Endometrium (tissue), 2 donors: Measurements from ENCODE around the gene DRC7.

Source experiments
- FAIRE-seq: peaks from 2 replicates; lab custom pipeline; 2012; peaks lifted over from hg19 to GRCh38; lab: Jason Lieb, UNC
- donor health status: control.
- donor health status: control.

The DRC7 gene, protein sequence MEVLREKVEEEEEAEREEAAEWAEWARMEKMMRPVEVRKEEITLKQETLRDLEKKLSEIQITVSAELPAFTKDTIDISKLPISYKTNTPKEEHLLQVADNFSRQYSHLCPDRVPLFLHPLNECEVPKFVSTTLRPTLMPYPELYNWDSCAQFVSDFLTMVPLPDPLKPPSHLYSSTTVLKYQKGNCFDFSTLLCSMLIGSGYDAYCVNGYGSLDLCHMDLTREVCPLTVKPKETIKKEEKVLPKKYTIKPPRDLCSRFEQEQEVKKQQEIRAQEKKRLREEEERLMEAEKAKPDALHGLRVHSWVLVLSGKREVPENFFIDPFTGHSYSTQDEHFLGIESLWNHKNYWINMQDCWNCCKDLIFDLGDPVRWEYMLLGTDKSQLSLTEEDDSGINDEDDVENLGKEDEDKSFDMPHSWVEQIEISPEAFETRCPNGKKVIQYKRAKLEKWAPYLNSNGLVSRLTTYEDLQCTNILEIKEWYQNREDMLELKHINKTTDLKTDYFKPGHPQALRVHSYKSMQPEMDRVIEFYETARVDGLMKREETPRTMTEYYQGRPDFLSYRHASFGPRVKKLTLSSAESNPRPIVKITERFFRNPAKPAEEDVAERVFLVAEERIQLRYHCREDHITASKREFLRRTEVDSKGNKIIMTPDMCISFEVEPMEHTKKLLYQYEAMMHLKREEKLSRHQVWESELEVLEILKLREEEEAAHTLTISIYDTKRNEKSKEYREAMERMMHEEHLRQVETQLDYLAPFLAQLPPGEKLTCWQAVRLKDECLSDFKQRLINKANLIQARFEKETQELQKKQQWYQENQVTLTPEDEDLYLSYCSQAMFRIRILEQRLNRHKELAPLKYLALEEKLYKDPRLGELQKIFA

DNA sequence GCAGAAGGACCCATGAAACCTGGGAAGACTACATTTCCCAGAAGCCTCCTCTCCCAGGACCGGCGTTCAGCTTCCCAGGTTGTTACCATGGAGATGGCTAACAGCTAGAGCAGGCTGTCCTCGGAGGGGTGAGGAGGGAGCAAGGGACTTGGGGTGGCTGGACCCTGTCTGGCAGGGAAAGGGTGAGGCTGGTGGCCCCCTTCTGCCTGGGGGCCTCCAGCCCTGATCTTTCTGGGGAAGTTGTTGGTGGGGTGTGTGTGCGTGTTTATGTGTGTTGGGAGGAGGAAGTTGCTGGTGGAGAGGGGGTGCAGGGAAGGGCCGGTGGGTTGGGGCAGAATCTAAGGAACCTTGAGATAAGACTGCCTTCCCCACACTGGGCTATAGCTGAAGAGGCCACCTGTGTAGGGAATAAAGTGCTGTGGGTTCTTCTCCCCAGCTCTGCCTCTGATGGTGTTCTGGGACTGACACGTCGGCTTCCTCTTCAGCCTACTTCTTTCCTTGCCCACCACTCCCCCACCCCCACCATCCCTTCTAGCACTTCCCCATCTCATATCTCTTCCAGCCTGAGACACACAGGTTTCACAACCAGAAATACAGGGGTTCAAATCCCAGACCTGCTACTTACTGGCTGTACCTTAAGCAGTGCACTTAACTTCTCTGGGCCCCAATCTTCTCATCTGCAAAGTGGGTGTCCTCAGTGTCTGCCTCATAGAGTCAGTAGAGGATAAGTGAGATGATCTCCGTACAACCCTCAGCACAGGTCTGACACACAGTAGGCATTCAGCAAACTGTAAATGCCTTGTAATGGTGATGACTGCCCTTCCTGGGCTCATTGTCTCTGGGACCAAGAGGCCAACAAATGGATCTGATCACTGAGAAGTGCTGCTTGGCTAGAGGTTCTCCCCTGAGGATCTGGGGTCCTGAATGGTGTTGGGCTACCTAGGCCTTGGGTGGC lies at the start of gene DRC7:
Gene DRC7, plus strand, starts transcription at position 82 of the 955 bp plus-strand sequence. CDS start 3,144 bp downstream, outside the sequence.
- no peak for FAIRE-seq

DNA sequence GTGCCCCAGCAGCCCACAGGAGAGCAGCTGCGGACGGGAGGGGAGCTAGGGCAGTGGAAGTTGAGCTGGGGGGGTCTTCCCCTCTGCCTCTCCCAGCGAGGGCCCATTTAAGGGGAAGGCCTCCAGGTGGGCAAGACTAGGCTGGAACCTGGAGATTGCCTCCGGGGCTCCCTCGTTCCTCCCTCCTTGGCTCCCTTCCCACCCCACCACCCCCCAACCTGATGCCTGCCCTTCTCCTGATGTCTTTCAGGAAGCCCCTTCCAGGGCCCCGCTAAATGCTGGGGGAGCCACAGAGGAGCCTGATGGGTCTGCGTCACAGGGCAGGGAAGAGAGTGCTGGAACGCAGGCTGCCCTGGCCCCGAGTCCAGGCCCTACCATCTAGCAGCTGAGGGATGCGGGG lies 49.4 kb upstream of the DRC7 start:
- no peak for FAIRE-seq

DNA sequence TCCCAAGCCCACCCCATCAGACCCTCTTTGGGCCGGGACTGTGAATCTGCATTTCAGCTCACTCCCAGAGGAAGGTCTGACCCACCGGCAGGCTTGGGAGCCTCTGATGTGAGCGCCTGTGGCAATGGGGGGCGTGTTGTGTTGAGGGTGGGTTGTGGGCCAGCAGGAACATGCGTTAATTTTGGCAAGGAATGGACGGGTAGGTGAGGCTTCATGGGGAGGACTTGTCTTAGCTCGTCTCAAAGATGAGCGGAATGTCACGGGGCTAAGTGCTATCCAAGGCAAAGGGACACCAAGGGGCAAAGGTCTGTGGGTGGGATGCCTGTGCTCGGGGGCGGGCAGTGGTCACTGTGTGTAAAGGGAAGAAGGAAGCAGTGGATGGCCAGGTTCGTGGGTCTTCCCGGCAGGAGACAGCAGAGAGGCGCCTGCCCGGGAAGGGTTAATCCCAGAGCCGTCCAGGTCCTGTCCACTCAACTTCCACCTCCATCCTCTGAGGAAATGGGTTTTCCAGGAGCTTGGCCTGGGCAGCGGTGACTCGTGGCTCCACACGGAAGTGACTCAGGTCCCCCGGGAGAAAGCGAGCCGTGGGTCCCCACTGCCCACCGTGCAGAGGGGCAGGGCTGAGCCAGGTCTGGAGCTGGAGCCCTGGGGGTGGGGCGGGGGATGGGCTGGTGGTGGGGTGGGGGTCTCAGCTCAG lies 48.8 kb upstream of the DRC7 start:
- no peak for FAIRE-seq

DNA sequence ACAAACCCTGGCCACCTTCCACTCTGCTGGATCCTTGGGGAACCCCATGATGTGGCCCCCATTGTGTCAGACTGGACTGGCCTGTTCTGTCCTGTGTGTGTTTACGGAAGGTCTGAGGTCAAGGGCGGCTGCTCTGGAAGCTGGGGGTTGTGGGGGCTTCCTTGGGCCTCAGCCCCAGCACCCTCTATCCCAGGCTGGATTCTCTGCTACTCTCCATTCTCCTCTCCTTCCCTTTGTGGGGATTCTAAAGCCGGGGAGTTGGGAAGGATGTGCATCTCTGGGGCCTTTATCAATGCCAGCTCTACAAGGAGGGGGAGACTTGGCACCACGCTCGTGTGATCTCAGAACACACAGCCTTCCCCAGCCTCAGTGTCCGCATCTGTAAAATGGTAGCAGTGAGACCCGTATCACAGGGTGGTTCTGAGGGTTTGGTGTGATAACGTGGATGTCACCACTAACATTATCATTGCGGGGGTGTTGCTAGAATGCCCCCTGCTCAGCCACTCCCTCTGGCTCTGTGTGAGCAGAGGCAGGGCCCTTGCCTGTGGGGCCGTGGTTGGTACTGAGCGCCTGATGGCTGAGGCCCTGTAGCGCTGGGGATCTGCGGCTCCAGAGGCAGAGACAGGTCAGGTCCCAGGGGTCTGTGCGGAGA lies 48.1 kb upstream of the DRC7 start:
- FAIRE-seq, result no peak

DNA sequence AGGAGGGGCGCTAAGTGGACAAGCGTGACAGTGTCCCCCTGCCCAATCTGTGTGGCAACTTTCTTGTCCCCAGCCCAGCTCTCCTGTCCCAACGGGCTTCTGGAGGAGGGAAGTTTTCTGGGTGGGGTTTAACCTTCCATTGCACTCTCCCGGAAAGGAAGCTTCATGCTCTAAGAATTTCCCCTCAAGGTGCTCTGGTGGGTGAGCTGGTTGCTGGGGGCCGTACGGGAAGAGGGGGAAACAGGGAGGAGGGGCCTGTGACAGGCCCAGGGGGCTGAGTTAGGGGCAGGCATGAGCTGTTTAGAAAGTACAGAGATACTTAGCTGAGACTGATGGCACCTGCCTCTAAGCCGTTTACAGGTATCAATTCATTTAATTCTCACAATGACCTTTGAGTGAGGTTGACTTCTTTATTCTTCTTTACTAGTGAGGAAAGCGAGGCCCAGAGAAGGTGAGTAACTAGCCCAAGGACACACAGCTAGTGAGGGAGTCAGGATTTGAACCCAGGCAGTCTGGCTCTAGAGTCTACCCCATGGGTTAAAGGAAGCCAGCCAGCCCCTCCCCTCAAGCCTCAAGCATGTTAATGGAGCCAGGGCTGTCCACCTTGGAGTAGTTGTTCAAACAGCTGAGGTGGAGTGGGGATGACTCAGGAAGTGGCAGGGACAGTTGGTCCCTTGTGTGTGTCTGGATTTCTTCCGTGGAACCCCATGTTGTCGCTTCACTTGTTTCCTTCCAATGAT lies 47.3 kb upstream of the DRC7 start:
- no peak for FAIRE-seq

DNA sequence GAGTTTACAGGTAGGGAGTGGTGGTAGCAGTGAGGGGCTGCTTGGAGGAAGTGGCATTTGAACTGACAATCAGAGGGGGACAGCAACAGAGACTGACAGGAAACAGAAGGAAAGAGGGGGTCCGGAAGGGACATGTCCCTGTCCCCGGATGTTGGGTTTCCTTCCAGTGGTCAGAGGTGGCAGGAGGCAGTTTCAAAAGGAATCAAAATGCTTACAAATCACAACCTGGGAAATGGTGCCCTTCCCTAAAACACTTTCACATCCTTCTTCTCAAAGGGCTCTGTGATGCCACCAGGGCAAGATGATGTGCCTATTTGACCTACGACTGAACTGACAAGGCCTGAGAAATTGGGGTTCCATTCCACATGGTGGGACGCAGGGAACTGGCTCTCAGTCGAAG lies 46.5 kb upstream of the DRC7 start:
- FAIRE-seq, result no peak

DNA sequence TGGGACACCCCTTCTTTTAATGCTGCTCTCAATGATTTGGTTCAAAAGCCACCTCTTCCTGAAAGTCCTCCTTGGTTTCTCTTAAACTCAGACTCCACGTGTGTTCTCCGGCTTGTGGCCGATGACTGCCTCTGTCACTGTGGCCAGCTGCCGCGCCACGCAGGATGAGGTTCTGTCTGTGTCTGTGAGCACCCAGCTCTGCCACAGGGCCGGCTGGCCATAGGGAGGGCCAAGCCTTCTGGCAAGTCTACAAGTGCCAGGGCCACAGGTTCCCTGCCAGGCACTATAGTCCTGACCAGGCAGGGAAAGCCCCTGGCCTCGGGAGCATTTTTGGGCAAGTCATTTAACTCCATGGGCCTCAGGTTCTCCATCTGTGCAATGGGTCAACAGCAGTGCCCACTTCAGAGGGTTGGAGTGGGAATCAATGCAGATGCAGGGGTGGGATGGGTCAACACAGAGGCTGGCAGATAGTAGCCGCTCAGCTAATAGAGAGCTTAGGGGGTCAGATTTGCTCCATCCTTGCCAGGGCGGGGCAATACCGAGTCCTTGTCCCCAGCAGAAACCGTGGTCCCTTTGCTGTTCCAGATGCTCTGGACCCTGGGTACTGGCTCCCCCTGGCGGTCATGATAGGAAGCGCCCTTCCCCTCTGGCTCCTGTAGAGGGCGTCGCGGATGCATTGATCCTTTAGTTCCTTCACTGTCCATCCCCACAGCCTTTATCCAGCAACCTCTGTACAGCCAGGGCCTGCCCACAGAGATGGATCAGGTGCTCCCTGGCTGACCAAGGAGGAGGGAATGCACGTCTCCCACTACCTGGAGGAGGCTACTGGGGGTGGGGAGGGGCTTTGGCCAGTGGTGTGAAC lies 45.8 kb upstream of the DRC7 start:
- no peak for FAIRE-seq

DNA sequence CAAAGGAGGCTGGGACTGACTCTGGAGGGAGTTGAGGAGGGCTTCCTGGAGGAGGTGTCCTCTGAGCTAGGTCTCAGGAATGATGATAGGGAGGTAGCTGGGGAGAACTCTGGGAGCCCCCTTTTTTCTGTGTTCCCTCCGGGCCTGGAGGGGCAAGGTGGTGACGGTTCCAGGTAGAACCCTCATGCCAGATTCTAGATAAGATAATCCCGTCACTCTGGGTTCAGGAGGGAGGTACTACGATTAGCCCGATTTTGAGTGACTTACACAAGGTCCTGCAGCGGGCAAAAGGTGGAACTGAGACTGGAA lies 45.2 kb upstream of the DRC7 start:
- no peak for FAIRE-seq

DNA sequence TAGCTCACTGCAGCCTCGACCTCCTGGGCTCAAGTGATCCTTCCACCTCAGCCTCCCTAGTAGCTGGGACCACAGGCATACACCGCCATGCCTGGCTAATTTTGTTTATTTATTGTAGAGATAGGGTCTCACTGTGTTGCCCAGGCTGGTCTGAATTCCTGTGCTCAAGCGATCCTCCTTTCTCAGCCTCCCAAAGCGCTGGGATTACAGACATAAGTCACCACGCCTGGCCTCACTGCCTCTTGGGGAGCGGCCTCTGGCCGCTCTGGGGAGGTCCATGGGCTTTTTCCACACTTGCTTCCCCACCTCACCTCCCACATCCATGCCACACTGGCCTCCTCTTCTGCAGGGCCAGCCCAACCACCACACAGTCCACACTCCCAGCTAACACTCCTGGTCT lies 44.8 kb upstream of the DRC7 start:
- no peak for FAIRE-seq

DNA sequence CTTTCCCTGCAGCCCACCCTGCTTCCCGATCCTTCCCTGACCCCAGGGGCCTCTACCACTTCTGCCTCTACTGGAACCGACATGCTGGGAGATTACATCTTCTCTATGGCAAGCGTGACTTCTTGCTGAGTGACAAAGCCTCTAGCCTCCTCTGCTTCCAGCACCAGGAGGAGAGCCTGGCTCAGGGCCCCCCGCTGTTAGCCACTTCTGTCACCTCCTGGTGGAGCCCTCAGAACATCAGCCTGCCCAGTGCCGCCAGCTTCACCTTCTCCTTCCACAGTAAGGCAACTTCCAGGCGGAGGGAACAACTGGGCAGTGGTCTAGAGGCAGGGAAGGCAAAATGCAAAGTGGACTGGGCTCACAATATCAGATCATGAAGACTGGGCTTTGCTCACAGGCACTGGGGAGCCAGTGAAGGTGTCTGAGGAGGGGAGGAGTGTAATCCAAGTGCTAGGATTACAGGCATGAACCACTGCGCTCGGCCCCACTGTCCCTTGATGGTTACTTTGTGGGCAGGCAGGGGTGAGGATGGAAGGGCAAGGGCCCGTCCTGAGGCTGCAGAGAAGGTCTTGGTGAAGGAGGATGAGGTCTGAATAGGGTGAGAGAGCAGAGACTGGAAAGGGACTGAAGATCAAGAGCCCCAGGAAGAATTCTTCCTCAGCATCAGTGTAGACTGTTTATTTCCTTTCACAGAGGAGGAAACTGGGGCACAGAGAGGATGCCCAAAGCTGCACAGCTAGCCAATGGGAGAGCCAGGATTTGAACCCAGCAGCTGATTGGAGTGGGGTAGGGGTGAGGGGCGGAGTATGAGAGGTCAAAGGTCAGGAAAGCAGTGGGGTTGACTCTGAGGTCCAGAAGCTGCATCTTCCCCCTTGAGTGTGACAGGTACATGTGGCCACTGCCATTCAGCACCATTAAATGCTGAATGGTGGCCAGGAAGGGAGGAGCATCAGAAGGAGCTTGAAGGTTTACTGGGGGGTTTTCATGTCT lies 43.0 kb upstream of the DRC7 start:
- FAIRE-seq, result no peak

DNA sequence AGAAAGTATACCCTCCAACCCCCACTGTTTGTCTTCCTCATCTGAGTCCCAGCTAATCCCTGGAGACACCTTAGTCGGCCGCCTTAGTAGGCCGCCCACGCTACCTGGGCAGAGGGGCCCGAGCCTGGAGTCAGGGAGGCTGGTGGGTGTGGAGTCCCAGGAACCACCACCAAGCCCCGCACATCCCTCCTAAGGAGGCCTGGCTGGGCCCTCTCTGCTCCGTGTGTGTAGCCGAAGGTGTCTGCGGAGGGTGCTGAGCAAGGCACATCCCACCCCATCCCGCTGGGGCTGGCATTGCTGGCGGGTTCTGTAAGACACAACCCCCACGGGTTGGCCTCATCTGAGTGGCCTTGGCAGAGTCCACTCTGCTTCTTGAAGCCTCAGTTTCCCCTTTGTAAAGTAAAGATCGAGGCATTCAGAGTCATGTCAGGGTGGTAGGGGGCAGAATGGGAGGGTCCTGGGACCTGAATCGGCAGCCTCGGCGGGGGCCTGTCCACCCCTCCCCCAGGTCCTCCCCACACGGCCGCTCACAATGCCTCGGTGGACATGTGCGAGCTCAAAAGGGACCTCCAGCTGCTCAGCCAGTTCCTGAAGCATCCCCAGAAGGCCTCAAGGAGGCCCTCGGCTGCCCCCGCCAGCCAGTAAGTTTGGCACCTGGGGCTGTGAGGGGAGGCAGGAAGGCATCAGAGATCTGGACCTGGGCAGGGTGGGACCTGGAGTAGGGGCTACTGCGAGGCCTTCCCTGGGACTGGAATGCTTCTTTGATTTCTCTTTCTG lies 41.7 kb upstream of the DRC7 start:
- FAIRE-seq, result no peak

DNA sequence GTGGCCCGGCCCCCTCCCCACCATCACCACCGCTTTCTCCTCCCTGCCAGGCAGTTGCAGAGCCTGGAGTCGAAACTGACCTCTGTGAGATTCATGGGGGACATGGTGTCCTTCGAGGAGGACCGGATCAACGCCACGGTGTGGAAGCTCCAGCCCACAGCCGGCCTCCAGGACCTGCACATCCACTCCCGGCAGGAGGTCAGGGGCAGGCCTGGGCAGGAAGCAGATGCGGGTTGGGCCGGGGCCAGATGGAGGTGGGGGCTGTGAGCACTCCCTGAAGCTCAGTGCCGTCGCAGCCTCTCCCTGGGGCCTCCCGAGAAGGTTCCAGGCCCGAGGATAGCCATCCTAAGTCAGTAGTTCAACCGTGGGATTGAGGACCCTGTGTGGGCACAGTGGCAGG lies 40.7 kb upstream of the DRC7 start:
- no peak for FAIRE-seq

DNA sequence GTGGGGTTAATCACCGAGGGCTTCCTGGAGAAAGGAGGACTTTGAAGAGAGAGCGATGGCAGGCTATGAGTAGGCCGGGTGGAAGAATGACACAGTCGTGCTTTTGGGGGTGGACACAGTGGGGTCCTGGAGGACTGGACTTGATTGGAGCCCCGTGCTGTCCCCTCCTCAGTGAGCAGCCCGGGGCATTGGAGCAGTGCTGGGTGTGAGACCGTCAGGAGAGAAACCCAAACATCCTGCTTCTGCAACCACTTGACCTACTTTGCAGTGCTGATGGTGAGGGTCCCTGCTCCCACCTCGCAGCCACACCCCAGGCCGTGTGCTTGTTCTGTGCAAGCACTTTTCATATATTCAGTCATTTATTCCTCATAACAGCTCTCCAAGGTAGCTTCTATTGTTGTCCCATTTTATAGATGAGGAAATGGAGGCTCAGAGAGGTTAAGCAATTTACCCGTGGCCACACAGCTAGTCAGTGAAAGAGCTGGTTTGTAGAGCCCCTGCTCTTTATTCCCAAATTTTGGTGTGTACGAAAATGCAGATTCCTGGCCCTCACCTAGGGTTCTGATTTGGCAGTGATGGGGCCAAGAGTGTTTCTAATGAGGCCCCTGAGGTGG lies 38.2 kb upstream of the DRC7 start:
- FAIRE-seq, result no peak

DNA sequence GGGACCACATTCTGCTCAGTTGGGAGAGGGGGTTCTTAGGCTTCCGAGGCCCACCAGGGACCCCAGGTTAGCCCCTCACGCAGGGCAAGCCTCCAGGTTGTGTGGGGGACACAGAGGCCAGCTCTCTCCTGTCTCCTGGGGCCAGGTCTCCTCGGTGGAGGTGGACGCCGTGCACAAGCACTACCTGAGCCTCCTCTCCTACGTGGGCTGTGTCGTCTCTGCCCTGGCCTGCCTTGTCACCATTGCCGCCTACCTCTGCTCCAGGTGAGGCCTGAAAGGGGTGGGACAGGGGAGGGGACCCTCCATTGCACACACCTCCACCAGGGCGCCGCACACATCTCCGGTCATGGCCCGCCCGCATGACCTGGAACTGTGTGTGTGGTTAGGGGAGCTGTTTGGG lies 37.4 kb upstream of the DRC7 start:
- no peak for FAIRE-seq

DNA sequence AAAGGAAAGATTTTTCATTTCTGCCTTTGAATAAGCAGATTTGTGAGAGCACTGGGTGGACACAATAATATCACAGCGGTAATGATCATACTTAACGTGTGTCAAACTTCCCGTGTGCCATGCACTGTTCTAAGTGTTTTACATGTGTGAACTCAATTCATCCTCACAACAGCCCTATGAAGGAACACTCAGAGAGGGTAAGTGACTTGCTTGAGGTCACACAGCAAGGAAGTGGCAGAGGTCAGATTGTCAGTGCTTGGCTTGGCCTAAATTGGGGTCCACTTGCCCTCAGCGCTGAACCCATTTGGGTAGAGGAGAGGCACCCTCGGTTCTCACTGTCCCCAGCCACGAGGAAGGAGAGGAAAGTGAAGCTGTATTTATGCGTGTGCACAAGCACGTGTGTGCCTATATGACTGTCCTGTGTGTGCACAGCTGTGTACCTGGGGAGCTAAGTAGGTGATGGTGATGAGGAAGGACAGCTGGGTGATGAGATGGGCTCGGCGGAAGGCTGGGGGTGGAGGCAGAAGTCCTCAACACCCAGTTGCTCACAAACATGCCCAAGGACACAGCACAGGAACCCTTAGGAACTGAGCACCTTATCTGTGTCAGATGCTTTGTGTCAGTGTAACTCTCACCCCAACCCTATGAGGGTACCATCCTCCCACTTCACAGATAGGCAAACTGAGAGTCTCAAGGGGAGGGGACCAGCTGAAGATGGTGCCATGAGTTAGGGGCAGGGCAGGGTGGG lies 36.3 kb upstream of the DRC7 start:
- no peak for FAIRE-seq
